ENCODE results near the gene TMTC2. TPM values are rescaled to one million over a fixed set of nuclear protein-coding genes. Genes with fewer than 3 reads are reported as not detected.

Gene TMTC2
- total RNA-seq, 2 experiments from 2014 or later = 1.8 to 2.1 TPM

DNA sequence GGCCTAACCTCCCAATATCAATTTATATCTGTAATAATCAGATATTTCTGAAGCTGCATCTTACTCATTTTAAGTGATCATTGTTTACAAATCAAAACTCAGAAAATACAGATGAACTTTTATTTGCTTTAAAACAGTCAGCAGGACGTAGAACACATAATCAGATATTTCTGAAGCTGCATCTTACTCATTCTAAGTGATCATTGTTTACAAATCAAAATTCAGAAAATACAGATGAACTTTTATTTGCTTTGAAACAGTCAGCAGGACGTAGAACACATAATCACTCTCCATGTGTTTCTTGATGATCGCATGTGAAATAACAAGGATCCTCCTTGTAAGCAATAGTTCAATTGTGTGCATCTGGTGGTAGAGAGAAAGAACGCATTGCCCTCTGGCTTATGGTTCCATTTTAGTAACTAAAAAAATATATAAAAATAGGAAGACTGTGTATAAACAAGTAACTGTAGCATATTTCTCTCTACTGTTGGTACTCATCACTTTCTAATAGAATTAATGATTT, 15.0 kb upstream of the TMTC2 start:
- TF ChIP-seq, protein P1, sequence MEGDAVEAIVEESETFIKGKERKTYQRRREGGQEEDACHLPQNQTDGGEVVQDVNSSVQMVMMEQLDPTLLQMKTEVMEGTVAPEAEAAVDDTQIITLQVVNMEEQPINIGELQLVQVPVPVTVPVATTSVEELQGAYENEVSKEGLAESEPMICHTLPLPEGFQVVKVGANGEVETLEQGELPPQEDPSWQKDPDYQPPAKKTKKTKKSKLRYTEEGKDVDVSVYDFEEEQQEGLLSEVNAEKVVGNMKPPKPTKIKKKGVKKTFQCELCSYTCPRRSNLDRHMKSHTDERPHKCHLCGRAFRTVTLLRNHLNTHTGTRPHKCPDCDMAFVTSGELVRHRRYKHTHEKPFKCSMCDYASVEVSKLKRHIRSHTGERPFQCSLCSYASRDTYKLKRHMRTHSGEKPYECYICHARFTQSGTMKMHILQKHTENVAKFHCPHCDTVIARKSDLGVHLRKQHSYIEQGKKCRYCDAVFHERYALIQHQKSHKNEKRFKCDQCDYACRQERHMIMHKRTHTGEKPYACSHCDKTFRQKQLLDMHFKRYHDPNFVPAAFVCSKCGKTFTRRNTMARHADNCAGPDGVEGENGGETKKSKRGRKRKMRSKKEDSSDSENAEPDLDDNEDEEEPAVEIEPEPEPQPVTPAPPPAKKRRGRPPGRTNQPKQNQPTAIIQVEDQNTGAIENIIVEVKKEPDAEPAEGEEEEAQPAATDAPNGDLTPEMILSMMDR (IDR thresholded peaks at IDR 0.05) = no peak
- no peaks in the 10 kb centered on the region for H3K4me1 ChIP-seq (ENCODE audit: insufficient read depth, low read length)
- H3K27ac ChIP-seq (ENCODE audit: low read depth in 1 of 2, low read length in 2 of 2) = no peak overlapping the region
- DNase-seq (no peak), ATAC-seq (ENCODE audit: poor library complexity) (no peak)
- H3K4me3 Mint-ChIP-seq = no peak overlapping the region
- H3K27ac Mint-ChIP-seq = no peak overlapping the region
- H3K27me3 ChIP-seq (ENCODE audit: control insufficient read depth in 1 of 2, insufficient read depth in 2 of 2, low read length in 2 of 2) = peaks cover 0 to 5% of the 10 kb centered on the region in 2 experiments
- intact Hi-C loops (cut with DNase I, micrococcal nuclease) = no loop called here
- H3K9me3 ChIP-seq (ENCODE audit: control insufficient read depth in 1 of 2, insufficient read depth in 1 of 2, low read length in 2 of 2) = no peaks in the 10 kb centered on the region
- ChIA-PET POLR2A (no interaction called here), CTCF (interaction anchor here (0.6 kb wide), 1 partner anchor 418 kb away, joined by 3 read pairs; no protein-coding TSS in a partner anchor)
- peaks cover 25% of the 10 kb centered on the region for H3K27me3 Mint-ChIP-seq
- no peaks in the 10 kb centered on the region for H3K4me1 Mint-ChIP-seq (ENCODE audit: low read depth)
- H3K9me3 Mint-ChIP-seq = no peaks in the 10 kb centered on the region
- H3K36me3 Mint-ChIP-seq (ENCODE audit: low read depth) = no peaks in the 10 kb centered on the region
- no peak overlapping the region for H3K4me3 ChIP-seq (ENCODE audit: low read length)
- no peaks in the 10 kb centered on the region for H3K36me3 ChIP-seq (ENCODE audit: insufficient read depth, low read length)

DNA sequence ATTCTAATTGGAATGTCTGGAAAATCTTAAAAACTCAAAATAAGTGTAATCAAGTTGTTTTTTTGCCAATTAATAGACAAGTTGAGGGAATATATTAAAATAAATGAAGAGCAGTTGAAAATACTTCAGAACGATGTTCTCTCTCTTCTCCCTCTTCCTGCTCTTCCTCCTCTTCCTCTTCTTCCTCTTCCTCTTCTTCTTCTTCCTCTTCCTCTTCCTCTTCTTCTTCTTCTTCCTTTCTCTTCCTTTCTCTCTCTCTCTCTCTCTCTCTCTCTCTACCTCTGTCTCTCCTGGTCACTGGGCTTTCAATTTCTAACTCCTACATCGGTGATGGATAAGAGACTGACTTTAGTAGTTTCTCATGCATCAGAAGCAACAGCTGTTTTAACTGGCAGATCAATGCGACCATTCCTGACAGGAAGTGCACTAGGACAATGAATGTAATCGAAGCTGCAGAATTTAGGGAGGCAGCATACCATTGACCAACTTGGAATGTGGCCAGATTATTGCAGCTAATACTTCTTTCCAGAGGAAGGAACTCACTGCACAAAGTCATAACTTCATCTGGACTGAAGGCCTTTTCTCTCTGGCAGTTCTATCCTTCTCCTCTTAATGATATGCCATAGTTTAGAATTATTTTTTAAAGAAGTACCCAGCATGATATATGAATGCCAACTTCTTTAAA, 13.8 kb upstream of the TMTC2 start:
- no peaks in the 10 kb centered on the region for H3K9me3 Mint-ChIP-seq
- no peak for ATAC-seq (ENCODE audit: poor library complexity)
- DNase-seq = no peak
- H3K27ac Mint-ChIP-seq = no peak overlapping the region
- intact Hi-C loops (cut with DNase I, micrococcal nuclease) = no loop called here
- ChIA-PET CTCF (interaction anchor here (1.8 kb wide), 1 partner anchor 13 kb away, joined by 4 read pairs; the partner anchor contains the start of gene TMTC2), POLR2A (no interaction called here)
- Histone ChIP-seq H3K9me3 (ENCODE audit: control insufficient read depth in 1 of 2, insufficient read depth in 1 of 2, low read length in 2 of 2) (no peaks in the 10 kb centered on the region), H3K27me3 (ENCODE audit: control insufficient read depth in 1 of 2, insufficient read depth in 2 of 2, low read length in 2 of 2) (peaks cover 0 to 5% of the 10 kb centered on the region in 2 experiments), H3K27ac (ENCODE audit: low read depth in 1 of 2, low read length in 2 of 2) (no peak overlapping the region), H3K36me3 (ENCODE audit: insufficient read depth, low read length) (no peaks in the 10 kb centered on the region), H3K4me3 (ENCODE audit: low read length) (no peak overlapping the region), H3K4me1 (ENCODE audit: insufficient read depth, low read length) (no peaks in the 10 kb centered on the region)
- peaks cover 25% of the 10 kb centered on the region for H3K27me3 Mint-ChIP-seq
- TF ChIP-seq, protein P1 (IDR thresholded peaks at IDR 0.05) = no peak
- H3K36me3 Mint-ChIP-seq (ENCODE audit: low read depth) = no peaks in the 10 kb centered on the region
- H3K4me1 Mint-ChIP-seq (ENCODE audit: low read depth) = no peaks in the 10 kb centered on the region
- H3K4me3 Mint-ChIP-seq = no peak overlapping the region

DNA sequence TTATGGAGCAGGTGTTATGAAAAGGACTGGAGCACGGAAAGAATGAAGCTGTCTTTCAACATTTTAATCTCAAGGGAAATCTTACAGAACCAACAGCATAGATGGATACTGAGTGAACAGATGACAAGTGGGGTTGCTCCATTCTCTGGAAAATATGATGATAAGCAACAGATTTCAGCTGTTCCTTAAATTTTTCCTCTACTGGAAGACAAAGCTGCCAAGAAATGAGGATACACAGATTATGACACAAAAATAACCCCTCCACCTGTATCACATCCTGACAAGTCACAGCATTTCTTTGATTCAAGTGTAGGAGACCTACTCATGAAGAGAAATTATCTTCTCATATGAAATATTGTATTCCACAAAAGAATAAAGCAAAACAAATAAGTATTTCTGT, 13.0 kb upstream of the TMTC2 start:
- ChIA-PET CTCF (interaction anchor here (1.8 kb wide), 1 partner anchor 13 kb away, joined by 4 read pairs; the partner anchor contains the start of gene TMTC2), POLR2A (no interaction called here)
- H3K4me1 Mint-ChIP-seq (ENCODE audit: low read depth) = no peaks in the 10 kb centered on the region
- no peaks in the 10 kb centered on the region for H3K36me3 Mint-ChIP-seq (ENCODE audit: low read depth)
- Histone ChIP-seq H3K9me3 (ENCODE audit: control insufficient read depth in 1 of 2, insufficient read depth in 1 of 2, low read length in 2 of 2) (no peaks in the 10 kb centered on the region), H3K4me3 (ENCODE audit: low read length) (no peak overlapping the region), H3K4me1 (ENCODE audit: insufficient read depth, low read length) (no peaks in the 10 kb centered on the region), H3K36me3 (ENCODE audit: insufficient read depth, low read length) (no peaks in the 10 kb centered on the region), H3K27me3 (ENCODE audit: control insufficient read depth in 1 of 2, insufficient read depth in 2 of 2, low read length in 2 of 2) (peaks cover 0 to 5% of the 10 kb centered on the region in 2 experiments), H3K27ac (ENCODE audit: low read depth in 1 of 2, low read length in 2 of 2) (no peak overlapping the region)
- no peaks in the 10 kb centered on the region for H3K9me3 Mint-ChIP-seq
- intact Hi-C loops (cut with DNase I, micrococcal nuclease) = no loop called here
- TF ChIP-seq, protein P1 (IDR thresholded peaks at IDR 0.05) = no peak
- H3K27ac Mint-ChIP-seq = no peak overlapping the region
- no peak overlapping the region for H3K4me3 Mint-ChIP-seq
- ATAC-seq (ENCODE audit: poor library complexity) = no peak
- H3K27me3 Mint-ChIP-seq = peaks cover 24% of the 10 kb centered on the region
- DNase-seq = no peak

Measured in CD4-positive, alpha-beta T cell (primary cell).